ENCODE results near the gene RRAGA.
A peak's percentile ranks its signal among the peaks of the same experiment; 100 is the strongest.
"Not testable (repeated sequence)": the region's sequence is repeated elsewhere in the genome, so short reads cannot be mapped to it uniquely, and the experiment has no call there.

Gene RRAGA

DNA sequence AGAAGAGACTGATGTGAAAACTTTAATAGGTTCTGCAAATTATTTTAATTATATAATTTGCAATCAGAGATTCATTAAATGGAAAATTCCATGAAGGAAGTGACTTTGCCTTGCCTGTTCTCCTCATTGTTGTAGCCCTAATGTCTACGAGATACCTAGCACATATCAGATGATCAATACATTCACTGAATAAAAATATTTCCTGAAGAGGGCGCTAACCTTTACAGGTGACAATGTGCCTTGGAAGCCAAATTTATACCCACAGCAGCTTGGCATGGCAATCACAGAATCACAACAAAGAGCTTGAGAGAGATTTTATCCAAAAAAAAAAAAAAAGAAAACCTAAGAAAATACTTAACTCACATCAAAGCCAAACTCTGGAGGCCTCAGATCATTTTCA lies 36.1 kb downstream of the RRAGA start:
- TF ChIP-seq, protein P1, sequence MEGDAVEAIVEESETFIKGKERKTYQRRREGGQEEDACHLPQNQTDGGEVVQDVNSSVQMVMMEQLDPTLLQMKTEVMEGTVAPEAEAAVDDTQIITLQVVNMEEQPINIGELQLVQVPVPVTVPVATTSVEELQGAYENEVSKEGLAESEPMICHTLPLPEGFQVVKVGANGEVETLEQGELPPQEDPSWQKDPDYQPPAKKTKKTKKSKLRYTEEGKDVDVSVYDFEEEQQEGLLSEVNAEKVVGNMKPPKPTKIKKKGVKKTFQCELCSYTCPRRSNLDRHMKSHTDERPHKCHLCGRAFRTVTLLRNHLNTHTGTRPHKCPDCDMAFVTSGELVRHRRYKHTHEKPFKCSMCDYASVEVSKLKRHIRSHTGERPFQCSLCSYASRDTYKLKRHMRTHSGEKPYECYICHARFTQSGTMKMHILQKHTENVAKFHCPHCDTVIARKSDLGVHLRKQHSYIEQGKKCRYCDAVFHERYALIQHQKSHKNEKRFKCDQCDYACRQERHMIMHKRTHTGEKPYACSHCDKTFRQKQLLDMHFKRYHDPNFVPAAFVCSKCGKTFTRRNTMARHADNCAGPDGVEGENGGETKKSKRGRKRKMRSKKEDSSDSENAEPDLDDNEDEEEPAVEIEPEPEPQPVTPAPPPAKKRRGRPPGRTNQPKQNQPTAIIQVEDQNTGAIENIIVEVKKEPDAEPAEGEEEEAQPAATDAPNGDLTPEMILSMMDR (IDR thresholded peaks at IDR 0.05; ENCODE audit: insufficient read depth, low read depth, low read length, missing control alignments): peak; percentile 28
- peak; percentile 36 for DNase-seq (ENCODE audit: low read depth)

GRCh38 chr9:19087106-19088000 lies 38.1 kb downstream of the RRAGA start:
- TF ChIP-seq, protein P1 (IDR thresholded peaks at IDR 0.05; ENCODE audit: insufficient read depth, low read depth, low read length, missing control alignments): no peak
- no peak overlapping the region for H3K4me3 ChIP-seq (ENCODE audit: low read depth, low read length)
- no peak for DNase-seq (ENCODE audit: low read depth)

More for the DNA sequence above, 36.1 kb downstream of the RRAGA start:
- no peak overlapping the region for H3K4me3 ChIP-seq (ENCODE audit: low read depth, low read length)

DNA sequence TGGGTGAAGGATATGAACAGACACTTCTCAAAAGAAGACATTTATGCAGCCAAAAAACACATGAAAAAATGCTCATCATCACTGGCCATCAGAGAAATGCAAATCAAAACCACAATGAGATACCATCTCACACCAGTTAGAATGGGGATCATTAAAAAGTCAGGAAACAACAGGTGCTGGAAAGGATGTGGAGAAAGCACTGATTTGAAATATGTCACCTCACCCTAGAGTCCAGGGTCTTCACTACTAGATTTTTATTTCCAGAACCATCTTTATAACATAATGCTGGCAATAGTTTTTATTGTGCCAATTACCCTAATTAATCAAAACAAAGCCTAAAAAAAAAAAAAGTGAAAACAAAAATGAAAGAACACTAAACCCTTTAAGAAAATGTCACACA lies 48.2 kb downstream of the RRAGA start:
- DNase-seq (ENCODE audit: low read depth): not testable (repeated sequence)
- H3K4me3 ChIP-seq (ENCODE audit: low read depth, low read length): peak overlapping the region; percentile 30; the same call in 1 of the 2 replicates
